Chondrocyte (in vitro differentiated cells): ENCODE data around the gene BBLN. TPM values are rescaled to one million over a fixed set of nuclear protein-coding genes. Genes with fewer than 3 reads are reported as not detected.
A peak's percentile ranks its signal among the peaks of the same experiment; 100 is the strongest.
"Not testable (repeated sequence)": the region's sequence is repeated elsewhere in the genome, so short reads cannot be mapped to it uniquely, and the experiment has no call there.

Source experiments
- DNase-seq: peaks from one replicate; pipeline ENCODE4 v3.0.0; 2021; ENCODE audit warnings: mixed read lengths, low spot score
- H3K27ac Mint-ChIP-seq: one replicate; pipeline ENCODE4 v1.8.0; 2021; ENCODE audit warnings: mild to moderate bottlenecking, moderate library complexity, mixed read lengths; ENCODE audit not compliant: unreplicated experiment
- H3K27me3 Mint-ChIP-seq: 2 replicates; pipeline ENCODE4 v1.8.0; 2021; ENCODE audit warnings: low read depth, mixed read lengths
- H3K36me3 Mint-ChIP-seq: 2 replicates; pipeline ENCODE4 v1.8.0; 2021; ENCODE audit warnings: low read depth, mixed read lengths
- H3K4me1 Mint-ChIP-seq: 2 replicates; pipeline ENCODE4 v1.8.0; 2021; ENCODE audit warnings: low read depth, mild to moderate bottlenecking, mixed read lengths
- H3K4me3 Mint-ChIP-seq: one replicate; pipeline ENCODE4 v1.8.0; 2021; ENCODE audit warnings: mild to moderate bottlenecking, moderate library complexity, mixed read lengths; ENCODE audit not compliant: unreplicated experiment
- H3K9me3 Mint-ChIP-seq: 2 replicates; pipeline ENCODE4 v1.8.0; 2021; ENCODE audit warnings: low read depth, mixed read lengths
- total RNA-seq: library from RNA; stranded (reverse); gene quantifications from 3 replicates; pipeline ENCODE4 v1.2.1, GENCODE V29; 2021
- TF ChIP-seq, protein P1 (sequence below): fragments of 200-600 bp; sonication (generic); IDR thresholded peaks from 2 replicates; pipeline ENCODE4 v1.5.0; 2021; ENCODE audit warnings: antibody characterized with exemption, mild to moderate bottlenecking, moderate library complexity

The BBLN gene
- total RNA-seq, 1 donor from 2014 or later: 78.8 TPM

- peak; percentile 93 for DNase-seq
- Mint-ChIP-seq H3K27me3 (peaks cover 9% of the 10 kb centered on the region), H3K4me3 (peak overlapping the region; percentile 97), H3K27ac (peak overlapping the region; percentile 97), H3K36me3 (no peaks in the 10 kb centered on the region), H3K9me3 (no peaks in the 10 kb centered on the region), H3K4me1 (peaks cover 36% of the 10 kb centered on the region)
- TF ChIP-seq, protein P1, sequence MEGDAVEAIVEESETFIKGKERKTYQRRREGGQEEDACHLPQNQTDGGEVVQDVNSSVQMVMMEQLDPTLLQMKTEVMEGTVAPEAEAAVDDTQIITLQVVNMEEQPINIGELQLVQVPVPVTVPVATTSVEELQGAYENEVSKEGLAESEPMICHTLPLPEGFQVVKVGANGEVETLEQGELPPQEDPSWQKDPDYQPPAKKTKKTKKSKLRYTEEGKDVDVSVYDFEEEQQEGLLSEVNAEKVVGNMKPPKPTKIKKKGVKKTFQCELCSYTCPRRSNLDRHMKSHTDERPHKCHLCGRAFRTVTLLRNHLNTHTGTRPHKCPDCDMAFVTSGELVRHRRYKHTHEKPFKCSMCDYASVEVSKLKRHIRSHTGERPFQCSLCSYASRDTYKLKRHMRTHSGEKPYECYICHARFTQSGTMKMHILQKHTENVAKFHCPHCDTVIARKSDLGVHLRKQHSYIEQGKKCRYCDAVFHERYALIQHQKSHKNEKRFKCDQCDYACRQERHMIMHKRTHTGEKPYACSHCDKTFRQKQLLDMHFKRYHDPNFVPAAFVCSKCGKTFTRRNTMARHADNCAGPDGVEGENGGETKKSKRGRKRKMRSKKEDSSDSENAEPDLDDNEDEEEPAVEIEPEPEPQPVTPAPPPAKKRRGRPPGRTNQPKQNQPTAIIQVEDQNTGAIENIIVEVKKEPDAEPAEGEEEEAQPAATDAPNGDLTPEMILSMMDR: peak; percentile 9
These were observed 31.9 kb upstream of the BBLN start for GRCh38 chr9:128127990-128128835.

DNA sequence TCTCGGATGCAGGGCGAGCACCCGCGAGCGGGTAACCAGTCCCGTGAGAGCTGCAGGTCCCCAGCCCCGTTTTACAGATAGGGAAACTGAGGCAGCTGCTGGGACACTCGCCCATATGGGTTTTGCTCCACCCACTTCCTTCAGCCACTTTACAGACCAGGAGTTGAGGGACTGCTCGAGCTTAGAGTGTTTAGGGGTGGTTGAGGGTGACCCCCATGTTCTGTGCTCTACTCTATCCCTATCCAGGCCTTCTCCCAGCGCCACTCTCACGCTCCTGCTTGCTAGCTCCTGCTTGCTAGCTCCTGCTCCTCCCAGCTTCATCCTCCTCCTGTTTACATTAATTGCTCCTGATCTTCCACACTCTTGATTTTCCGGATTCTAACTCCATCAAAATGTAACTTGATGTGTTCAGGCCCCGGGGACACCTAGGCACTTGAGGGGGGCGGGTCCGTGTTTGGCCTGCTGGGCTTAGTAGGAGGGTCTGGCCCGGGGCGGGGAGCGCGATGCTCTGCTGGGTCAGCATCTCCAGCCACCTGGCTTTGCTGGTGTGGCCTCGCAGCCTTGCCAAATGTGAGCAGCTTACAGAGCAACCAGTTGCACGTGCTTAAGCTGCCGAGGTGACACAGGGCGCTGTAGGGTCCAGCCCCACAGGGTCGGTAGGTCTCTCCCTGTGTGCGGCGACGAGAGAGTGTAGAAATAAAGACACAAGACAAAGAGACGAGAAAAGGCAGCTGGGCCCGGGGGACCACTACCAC, 31.1 kb upstream of the BBLN start:
- Mint-ChIP-seq H3K27me3 (peaks cover 17% of the 10 kb centered on the region), H3K4me1 (peaks cover 36% of the 10 kb centered on the region), H3K4me3 (peak overlapping the region; percentile 97), H3K27ac (no peak overlapping the region), H3K36me3 (peaks cover 2% of the 10 kb centered on the region), H3K9me3 (peaks cover 7% of the 10 kb centered on the region)
- TF ChIP-seq, protein P1: no peak
- peak; percentile 93 for DNase-seq

DNA sequence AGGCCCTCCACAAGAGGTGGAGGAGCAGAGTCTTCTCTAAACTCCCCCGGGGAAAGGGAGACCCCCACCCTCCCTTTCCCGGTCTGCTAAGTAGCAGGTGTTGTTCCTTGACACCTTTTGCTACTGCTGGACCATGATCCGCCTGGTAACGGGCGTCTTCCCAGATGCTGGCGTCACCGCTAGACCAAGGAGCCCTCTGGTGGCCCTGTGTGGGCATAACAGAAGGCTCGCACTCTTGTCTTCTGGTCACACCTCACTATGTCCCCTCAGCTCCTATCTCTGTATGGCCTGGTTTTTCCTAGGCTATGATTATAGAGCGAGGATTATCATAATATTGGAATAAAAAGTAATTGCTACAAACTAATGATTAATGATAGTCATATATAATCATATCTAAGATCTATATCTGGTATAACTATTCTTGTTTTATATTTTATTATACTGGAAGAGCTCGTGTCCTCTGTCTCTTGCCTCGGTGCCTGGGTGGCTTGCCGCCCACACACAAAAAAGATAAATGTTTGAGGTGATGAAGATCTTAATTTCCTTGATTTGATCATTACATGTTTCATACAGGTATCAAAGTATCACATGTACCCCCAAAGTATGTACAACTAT, 30.0 kb upstream of the BBLN start:
- not testable (repeated sequence) for H3K36me3 Mint-ChIP-seq, H3K4me3 Mint-ChIP-seq, H3K27ac Mint-ChIP-seq, H3K9me3 Mint-ChIP-seq
- Mint-ChIP-seq H3K27me3 (peaks cover 25% of the 10 kb centered on the region), H3K4me1 (peaks cover 34% of the 10 kb centered on the region)
- TF ChIP-seq, protein P1: peak; percentile 75
- DNase-seq: peak; percentile 25

DNA sequence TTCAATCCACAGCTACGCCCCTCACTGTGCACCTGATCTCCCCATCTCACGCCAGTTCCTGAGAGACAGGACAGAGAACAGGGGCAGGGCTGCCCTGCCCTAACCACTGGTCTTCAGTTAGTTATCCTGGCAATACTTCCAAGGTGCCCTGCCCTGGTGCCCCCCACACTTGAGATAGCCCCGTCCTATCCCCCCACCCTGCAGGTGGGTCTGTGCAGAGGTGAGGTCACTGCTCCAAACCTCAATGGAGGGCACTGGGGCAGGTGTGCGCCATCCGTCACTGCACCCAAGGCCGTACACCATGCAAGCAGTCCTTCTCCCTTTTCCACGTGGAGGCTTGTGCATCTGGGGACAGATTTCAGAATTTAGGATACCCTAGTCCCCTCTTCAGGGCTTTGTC, 29.4 kb upstream of the BBLN start:
- not testable (repeated sequence) for H3K4me3 Mint-ChIP-seq, H3K9me3 Mint-ChIP-seq, H3K27ac Mint-ChIP-seq, H3K36me3 Mint-ChIP-seq
- Mint-ChIP-seq H3K4me1 (peaks cover 28% of the 10 kb centered on the region), H3K27me3 (peaks cover 31% of the 10 kb centered on the region)
- peak; percentile 55 for DNase-seq

DNA sequence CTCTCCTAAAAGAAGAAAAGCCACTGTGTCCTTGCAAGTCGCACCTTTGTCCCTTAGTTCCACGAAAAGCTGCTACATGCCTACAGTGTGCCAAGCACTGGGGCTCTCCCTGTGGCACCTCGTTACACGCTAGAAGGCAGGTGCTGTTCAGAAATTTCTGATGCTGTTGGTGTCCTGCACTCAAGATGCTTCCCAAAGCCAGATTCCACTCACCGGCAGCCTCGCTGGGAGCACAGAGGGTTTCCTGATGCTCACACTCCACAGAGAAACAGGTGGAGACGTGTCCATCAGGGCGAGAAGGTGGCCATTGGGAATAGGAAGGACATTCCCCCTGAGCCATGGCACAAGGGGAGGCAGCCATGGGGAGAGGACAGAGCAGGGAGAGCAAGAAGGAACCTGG, 28.7 kb upstream of the BBLN start:
- not testable (repeated sequence) for H3K9me3 Mint-ChIP-seq, H3K4me3 Mint-ChIP-seq, H3K27ac Mint-ChIP-seq, H3K36me3 Mint-ChIP-seq
- peaks cover 21% of the 10 kb centered on the region for H3K4me1 Mint-ChIP-seq
- peak; percentile 46 for DNase-seq
- peaks cover 32% of the 10 kb centered on the region for H3K27me3 Mint-ChIP-seq

GRCh38 chr9:128132139-128132538, 27.9 kb upstream of the BBLN start:
- peaks cover 16% of the 10 kb centered on the region for H3K4me1 Mint-ChIP-seq

DNA sequence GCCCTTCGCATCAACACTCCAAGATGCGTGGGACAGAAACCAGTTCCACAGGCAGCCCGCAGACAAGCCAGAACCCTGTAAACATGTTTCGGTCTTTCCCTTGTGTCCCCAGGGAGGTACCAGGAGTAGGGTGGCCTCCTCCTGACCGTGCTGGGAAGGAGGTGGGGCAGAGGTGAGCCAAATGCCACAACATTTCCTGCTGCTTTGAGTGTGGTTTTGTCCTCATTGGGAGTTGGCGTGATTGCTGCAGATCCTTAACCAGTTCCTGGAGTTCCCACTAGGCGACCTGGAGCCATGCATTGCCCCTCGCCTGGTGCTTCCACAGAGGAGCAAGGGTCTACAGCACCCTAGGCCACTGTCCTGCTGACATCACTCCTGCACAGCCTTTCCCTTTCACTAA, 24.5 kb upstream of the BBLN start:
- not testable (repeated sequence) for H3K4me1 Mint-ChIP-seq, H3K36me3 Mint-ChIP-seq, H3K9me3 Mint-ChIP-seq, H3K27ac Mint-ChIP-seq, H3K4me3 Mint-ChIP-seq
- peaks cover 34% of the 10 kb centered on the region for H3K27me3 Mint-ChIP-seq
- DNase-seq: peak; percentile 39

More at GRCh38 chr9:128132139-128132538, 27.9 kb upstream of the BBLN start:
- H3K27me3 Mint-ChIP-seq: peaks cover 33% of the 10 kb centered on the region
- DNase-seq, H3K27ac Mint-ChIP-seq, H3K36me3 Mint-ChIP-seq, H3K9me3 Mint-ChIP-seq, H3K4me3 Mint-ChIP-seq: not testable (repeated sequence)
